Endothelial cell of umbilical vein (primary cell): ENCODE measurements around the gene ARMC3. TPM values are rescaled to one million over a fixed set of nuclear protein-coding genes. Genes with fewer than 3 reads are reported as not detected.

Source experiments
- BruUV-seq: library from RNA; stranded (reverse); fragments of 400-500 nt; replicated peaks from 2 replicates; lab custom pipeline; 2021; lab: Mats Ljungman, UMichigan
- CTCF ChIA-PET: fragments of 300-600, 350-600 bp; sonication (Branson Sonifier 250); formaldehyde crosslinking; loops from one replicate; lab custom pipeline; 2021; ENCODE audit warnings: antibody characterized with exemption, inconsistent platforms; lab: Charles Lee
- POLR2A ChIA-PET: fragments of 300-600, 350-600 bp; sonication (Branson Sonifier 250); formaldehyde crosslinking; loops from one replicate; lab custom pipeline; 2021; ENCODE audit warnings: antibody characterized with exemption, inconsistent platforms; lab: Charles Lee
- DNase-seq: peaks from one replicate; pipeline ENCODE4 v3.0.0-alpha.2; 2011; ENCODE audit warnings: low read depth, low spot score
- FAIRE-seq: peaks from 2 replicates; lab custom pipeline; 2011; peaks lifted over from hg19 to GRCh38; lab: Jason Lieb, UNC
- H2AFZ ChIP-seq: 2 replicates; pipeline ENCODE4 v1.6.0; 2012; ENCODE audit warnings: low read depth, low read length, control low read depth, inconsistent platforms
- H3K27ac ChIP-seq: 2 replicates; pipeline ENCODE4 v1.5.1; 2011; ENCODE audit warnings: low read depth, mild to moderate bottlenecking, control low read depth, low read length, moderate library complexity; ENCODE audit not compliant: insufficient read depth
- H3K27me3 ChIP-seq, 2 experiments: 2 replicates each; pipeline versions ENCODE4 v1.6.0 to v1.6.1; 2011; ENCODE audit warnings: low read length in 2 of 2, mixed read lengths in 1 of 2; ENCODE audit not compliant: control insufficient read depth in 2 of 2, insufficient read depth in 2 of 2
- H3K36me3 ChIP-seq, 2 experiments: 2 replicates in 1 of 2; 3 replicates in 1 of 2; pipeline ENCODE4 v1.5.1; 2011; ENCODE audit warnings: low read length in 2 of 2, mild to moderate bottlenecking in 1 of 2, moderate library complexity in 1 of 2; ENCODE audit not compliant: control insufficient read depth in 2 of 2, insufficient read depth in 2 of 2; ENCODE audit errors: extremely low read depth in 1 of 2
- H3K4me1 ChIP-seq: 3 replicates; pipeline ENCODE4 v1.5.1; 2011; ENCODE audit warnings: mild to moderate bottlenecking, low read length; ENCODE audit not compliant: control insufficient read depth, insufficient read depth; ENCODE audit errors: extremely low read depth
- H3K4me2 ChIP-seq: 2 replicates; pipeline ENCODE4 v1.6.1; 2011; ENCODE audit warnings: low read length, control low read depth, mixed read lengths; ENCODE audit not compliant: insufficient read depth
- H3K4me3 ChIP-seq, 3 experiments: fragments of 200-600 bp in 1 of 3; sonication (generic), shearing (Covaris generic) in 1 of 3; replicated peaks in 1 of 3; 2 replicates each; pipeline ENCODE4 v1.5.1; 2011 to 2016; ENCODE audit warnings: control low read depth in 3 of 3, low read length in 3 of 3, mild to moderate bottlenecking in 2 of 3, inconsistent platforms in 1 of 3, low read depth in 1 of 3, moderate library complexity in 1 of 3; ENCODE audit not compliant: insufficient read depth in 1 of 3
- H3K79me2 ChIP-seq: 2 replicates; pipeline ENCODE4 v1.6.0; 2012; ENCODE audit warnings: low read length, inconsistent platforms; ENCODE audit not compliant: control insufficient read depth, insufficient read depth
- H3K9ac ChIP-seq: replicated peaks from 2 replicates; pipeline ENCODE3; 2011; ENCODE audit warnings: low read length, control low read depth; ENCODE audit not compliant: insufficient read depth; ENCODE audit errors: extremely low read depth
- H3K9me1 ChIP-seq: replicated peaks from 3 replicates; pipeline ENCODE4 v1.6.0; 2011; ENCODE audit warnings: mild to moderate bottlenecking, low read length; ENCODE audit not compliant: control insufficient read depth, insufficient read depth; ENCODE audit errors: extremely low read depth
- H3K9me3 ChIP-seq: replicated peaks from 2 replicates; pipeline ENCODE4 v1.5.1; 2012; ENCODE audit warnings: low read length, inconsistent platforms; ENCODE audit not compliant: control insufficient read depth, insufficient read depth
- H4K20me1 ChIP-seq: replicated peaks from 2 replicates; pipeline ENCODE3; 2011; ENCODE audit warnings: mild to moderate bottlenecking, low read length; ENCODE audit not compliant: control insufficient read depth, insufficient read depth; ENCODE audit errors: extremely low read depth
- CTCF ChIP-seq, 2 donors: IDR thresholded peaks; 1 replicate in 1 of 2; 2 replicates in 1 of 2; pipeline ENCODE4 v1.5.1; 2011; ENCODE audit warnings: low read length in 2 of 2, mild to moderate bottlenecking in 2 of 2, moderate library complexity in 2 of 2, control low read depth in 1 of 2, inconsistent platforms in 1 of 2, low read depth in 1 of 2; ENCODE audit not compliant: insufficient read depth in 1 of 2; ENCODE audit errors: extremely low read depth in 1 of 2
- EZH2 ChIP-seq: IDR thresholded peaks from 2 replicates; pipeline ENCODE4 v1.6.1; 2012; ENCODE audit warnings: borderline replicate concordance, low read depth, mild to moderate bottlenecking, moderate library complexity, low read length, inconsistent platforms; ENCODE audit not compliant: severe bottlenecking
- FOS ChIP-seq: IDR thresholded peaks from 2 replicates; pipeline ENCODE4 v1.6.1; 2011; ENCODE audit warnings: mild to moderate bottlenecking, low read length, moderate library complexity, borderline replicate concordance; ENCODE audit not compliant: insufficient read depth
- MAX ChIP-seq: IDR thresholded peaks from 2 replicates; pipeline ENCODE4 v1.6.1; 2011; ENCODE audit not compliant: insufficient read depth, insufficient read length
- MYC ChIP-seq: IDR thresholded peaks from one replicate; pipeline ENCODE4 v1.6.1; 2011; ENCODE audit warnings: mild to moderate bottlenecking, low read depth, low read length
- POLR2A ChIP-seq: IDR thresholded peaks from 2 replicates; pipeline ENCODE4 v1.6.1; 2012; ENCODE audit warnings: low read depth, mild to moderate bottlenecking, control low read depth, low read length
- dilution Hi-C: fragments of 300-500 bp; cut with MboI; formaldehyde crosslinking; loops from one replicate; pipeline ENCODE4 v1.15.0; 2019; ENCODE audit warnings: low sequenced_read_pairs; ENCODE audit not compliant: extremely low pct_ligation_motif_present
- intact Hi-C: fragments of 100-400 bp; cut with micrococcal nuclease; formaldehyde crosslinking; loops from one replicate; pipeline ENCODE4 v1.10.0; 2022
- polyA plus RNA-seq, 4 experiments: library from polyadenylated mRNA; depleted of rRNA in 3 of 4; stranded (reverse) in 3 of 4; unstranded in 1 of 4; fragments of >200 nt; gene quantifications; 2 replicates each; pipeline versions ENCODE4 v1.2.1 to v1.2.3, GENCODE V29; 2011 to 2012; ENCODE audit warnings: missing spikeins in 1 of 4
- total RNA-seq: library from RNA; stranded (reverse); gene quantifications from 2 replicates; pipeline ENCODE4 v1.2.3, GENCODE V29; 2021

ARMC3 gene
- total and polyA plus RNA-seq, 2 donors (not counting 3 experiments of a cell fraction or from before 2014, with no cell fraction given), result not detected

GRCh38 chr10:22959950-22960349, 32.1 kb downstream of the ARMC3 start:
- ChIA-PET POLR2A (no interaction called here), CTCF (interaction anchor here (1.3 kb wide), 1 partner anchor 16 kb away, joined by 3 read pairs; no protein-coding TSS in a partner anchor)
- FAIRE-seq, result no peak
- peaks cover 0 to 2% of the 10 kb centered on the region in 2 experiments for H3K27me3 ChIP-seq
- no peaks in the 10 kb centered on the region for H3K4me1 ChIP-seq
- dilution Hi-C loops (no loop called here), intact Hi-C loops (no loop called here)
- H3K36me3 ChIP-seq, result no peaks in the 10 kb centered on the region
- BruUV-seq, result no TSS peak
- H4K20me1 ChIP-seq, result no peaks in the 10 kb centered on the region
- TF ChIP-seq POLR2A (no peak), FOS (no peak), MYC (no peak), MAX (no peak), CTCF (IDR thresholded peaks at IDR 0.05; ENCODE audit: extremely low read depth in 1 of 2, insufficient read depth in 1 of 2, low read depth in 1 of 2, low read length in 2 of 2) (no peak), EZH2 (no peak)
- no peak overlapping the region for H3K9ac ChIP-seq
- H2AFZ ChIP-seq, result no peak overlapping the region
- DNase-seq, result no peak
- no peak overlapping the region for H3K4me3 ChIP-seq
- no peak overlapping the region for H3K4me2 ChIP-seq
- peaks cover 3% of the 10 kb centered on the region for H3K9me1 ChIP-seq
- no peak overlapping the region for H3K27ac ChIP-seq
- H3K79me2 ChIP-seq, result no peaks in the 10 kb centered on the region
- no peaks in the 10 kb centered on the region for H3K9me3 ChIP-seq

GRCh38 chr10:22962817-22963216, 35.0 kb downstream of the ARMC3 start:
- no peak for DNase-seq
- Histone ChIP-seq H3K4me2 (no peak overlapping the region), H3K9me3 (no peaks in the 10 kb centered on the region), H3K36me3 (no peaks in the 10 kb centered on the region), H3K79me2 (no peaks in the 10 kb centered on the region), H3K9me1 (peaks cover 3% of the 10 kb centered on the region), H4K20me1 (no peaks in the 10 kb centered on the region), H3K4me1 (no peaks in the 10 kb centered on the region), H2AFZ (no peak overlapping the region), H3K27ac (no peak overlapping the region), H3K27me3 (peaks cover 4 to 7% of the 10 kb centered on the region in 2 experiments), H3K4me3 (no peak overlapping the region), H3K9ac (no peak overlapping the region)
- ChIA-PET POLR2A (no interaction called here), CTCF (no interaction called here)
- intact Hi-C loops (no loop called here), dilution Hi-C loops (no loop called here)
- TF ChIP-seq FOS (no peak), MYC (no peak)
- no peak for FAIRE-seq
- BruUV-seq, result no TSS peak
